HG03342 (cell line): Measurements from ENCODE around the gene AGAP1.

Source experiments
- ATAC-seq: cut with Tn5 transposase; IDR thresholded peaks from one replicate; pipeline ENCODE4 v1.9.1; 2021; ENCODE audit warnings: mild to moderate bottlenecking, moderate library complexity; ENCODE audit not compliant: unreplicated experiment

The AGAP1 gene

GRCh38 chr2:236171680-236172254 is 677.9 kb downstream of the AGAP1 start:
- ATAC-seq: no peak

GRCh38 chr2:236172255-236173035 is 678.6 kb downstream of the AGAP1 start:
- no peak for ATAC-seq

GRCh38 chr2:236173036-236173728 is 679.3 kb downstream of the AGAP1 start:
- no peak for ATAC-seq

- ATAC-seq: no peak
Observed at GRCh38 chr2:236173729-236174607, 680.1 kb downstream of the AGAP1 start.

GRCh38 chr2:236175548-236176150 is 681.8 kb downstream of the AGAP1 start:
- no peak for ATAC-seq

GRCh38 chr2:236176417-236176816 is 682.6 kb downstream of the AGAP1 start:
- no peak for ATAC-seq

GRCh38 chr2:236176951-236177350 is 683.1 kb downstream of the AGAP1 start:
- ATAC-seq: no peak

- ATAC-seq: no peak
Observed at GRCh38 chr2:236177604-236177966, 683.7 kb downstream of the AGAP1 start.

GRCh38 chr2:236177967-236178889 is 684.4 kb downstream of the AGAP1 start:
- no peak for ATAC-seq

- no peak for ATAC-seq
Observed at GRCh38 chr2:236178890-236179235, 685.0 kb downstream of the AGAP1 start.

GRCh38 chr2:236179236-236180075 is 685.6 kb downstream of the AGAP1 start:
- ATAC-seq: no peak

GRCh38 chr2:236180076-236180816 is 686.4 kb downstream of the AGAP1 start:
- ATAC-seq: no peak

GRCh38 chr2:236180831-236181453 is 687.1 kb downstream of the AGAP1 start:
- no peak for ATAC-seq
